ENCODE results near the gene CMIP.

CMIP gene

DNA sequence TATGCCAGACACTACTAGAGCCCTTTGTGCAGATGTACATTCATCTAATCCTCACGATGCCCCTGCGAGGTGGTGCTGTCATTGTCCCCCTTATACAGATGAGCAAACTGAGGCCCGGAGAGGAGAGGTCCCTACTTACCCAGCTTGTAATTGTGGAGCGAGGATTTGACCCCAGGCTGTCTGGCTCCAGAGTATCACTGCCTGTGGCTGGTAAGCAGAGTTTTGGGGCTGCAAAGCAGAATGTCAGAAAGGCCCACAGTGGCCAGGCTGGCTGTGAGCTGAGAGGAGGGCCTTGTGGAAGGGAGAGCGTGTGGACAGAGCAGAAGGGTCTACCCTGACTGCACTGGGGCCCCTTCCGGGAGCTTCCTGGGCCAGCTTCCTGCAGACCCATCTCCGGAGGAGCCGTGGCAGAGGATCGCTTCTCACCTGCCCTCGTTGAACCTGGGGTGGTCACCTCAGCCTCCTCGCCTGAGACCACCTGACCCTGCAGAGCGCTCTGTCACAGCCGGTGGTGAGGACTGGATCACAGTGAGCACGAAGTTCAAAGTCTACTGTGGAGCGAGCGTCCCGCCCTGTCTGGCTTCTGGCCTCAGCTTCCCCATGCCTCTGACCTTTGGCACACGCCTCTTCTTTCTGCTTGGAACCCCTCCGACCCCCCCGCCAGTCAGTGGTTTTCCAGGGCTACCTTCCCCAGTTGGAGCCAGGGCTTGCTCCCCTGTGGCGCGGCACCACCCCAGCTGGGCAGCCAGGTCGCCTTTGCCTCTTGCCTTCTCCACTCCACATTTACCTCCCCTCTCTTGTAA lies 12.1 kb downstream of the CMIP start:
- Mint-ChIP-seq H3K27me3 (ENCODE audit: low read depth) (no peaks in the 10 kb centered on the region), H3K4me1 (peaks cover 30% of the 10 kb centered on the region), H3K4me3 (peak overlapping the region in 1 of 3 experiments; percentile 29), H3K27ac (peak overlapping the region in 2 of 3 experiments; percentile 53 to 75), H3K36me3 (ENCODE audit: low read depth) (peaks cover 22% of the 10 kb centered on the region), H3K9me3 (no peaks in the 10 kb centered on the region)
- TF ChIP-seq CTCF (IDR thresholded peaks at IDR 0.05; ENCODE audit: unreplicated experiment in 3 of 3) = no peak

GRCh38 chr16:81457326-81458133 lies 12.9 kb downstream of the CMIP start:
- H3K36me3 Mint-ChIP-seq (ENCODE audit: low read depth) = peaks cover 22% of the 10 kb centered on the region
- TF ChIP-seq CTCF (IDR thresholded peaks at IDR 0.05; ENCODE audit: unreplicated experiment in 3 of 3) = no peak
- peak overlapping the region; percentile 53 to 75 (median 58) for H3K27ac Mint-ChIP-seq
- peaks cover 22% of the 10 kb centered on the region for H3K4me1 Mint-ChIP-seq
- H3K27me3 Mint-ChIP-seq (ENCODE audit: low read depth) = no peaks in the 10 kb centered on the region
- no peaks in the 10 kb centered on the region for H3K9me3 Mint-ChIP-seq
- H3K4me3 Mint-ChIP-seq = peak overlapping the region in 1 of 3 experiments; percentile 29

- H3K9me3 Mint-ChIP-seq = no peaks in the 10 kb centered on the region
- no peak overlapping the region for H3K4me3 Mint-ChIP-seq
- no peaks in the 10 kb centered on the region for H3K27me3 Mint-ChIP-seq (ENCODE audit: low read depth)
Measured at GRCh38 chr16:81458149-81458669, 13.6 kb downstream of the CMIP start.

DNA sequence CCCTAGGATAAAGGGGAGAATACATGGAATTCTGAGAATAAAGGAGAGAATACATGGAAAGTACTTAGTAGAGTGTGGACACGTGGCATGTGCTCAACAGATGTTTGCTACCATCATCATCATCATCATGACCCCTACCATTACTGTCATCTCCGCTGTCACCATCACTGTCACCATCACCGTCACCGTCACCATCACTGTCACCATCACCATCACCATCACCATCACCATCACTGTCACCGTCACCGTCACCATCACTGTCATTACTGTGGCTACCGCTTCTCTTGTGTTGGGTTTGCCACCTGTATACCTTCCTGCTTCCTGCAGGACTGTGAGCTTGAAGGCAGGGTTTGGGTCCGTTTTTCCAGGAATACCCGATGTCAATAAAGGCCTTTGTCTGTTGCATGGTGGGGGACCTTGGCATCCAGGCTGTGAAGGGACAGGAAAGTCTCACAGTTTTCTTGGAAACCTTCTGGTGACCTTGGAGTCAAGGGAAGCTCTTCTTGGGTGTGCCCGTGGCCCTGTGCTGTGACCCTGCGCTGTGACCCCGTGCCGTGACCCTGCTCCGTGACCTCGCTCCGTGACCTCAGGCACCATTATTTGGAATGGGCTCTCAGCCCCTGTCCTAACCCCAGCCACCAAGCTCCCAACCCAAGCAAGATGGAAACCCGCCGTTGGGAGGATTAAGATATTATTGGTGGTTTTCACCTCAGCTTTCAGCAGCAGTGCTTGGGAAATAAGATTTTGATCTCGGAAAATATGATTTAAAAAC lies 14.4 kb downstream of the CMIP start:
- TF ChIP-seq CTCF (IDR thresholded peaks at IDR 0.05; ENCODE audit: unreplicated experiment in 3 of 3) = no peak
- H3K36me3 Mint-ChIP-seq (ENCODE audit: low read depth) = peaks cover 22% of the 10 kb centered on the region
- H3K27ac Mint-ChIP-seq = peak overlapping the region in 1 of 3 experiments; percentile 30
- H3K4me1 Mint-ChIP-seq = peaks cover 16% of the 10 kb centered on the region
- H3K4me3 Mint-ChIP-seq = no peak overlapping the region
- H3K27me3 Mint-ChIP-seq (ENCODE audit: low read depth) = no peaks in the 10 kb centered on the region
- H3K9me3 Mint-ChIP-seq = no peaks in the 10 kb centered on the region

More at GRCh38 chr16:81458149-81458669, 13.6 kb downstream of the CMIP start:
- Mint-ChIP-seq H3K4me1 (peaks cover 16% of the 10 kb centered on the region), H3K27ac (peak overlapping the region; percentile 48 to 75 (median 58)), H3K36me3 (ENCODE audit: low read depth) (peaks cover 22% of the 10 kb centered on the region)
- no peak for TF ChIP-seq CTCF (IDR thresholded peaks at IDR 0.05; ENCODE audit: unreplicated experiment in 3 of 3)

DNA sequence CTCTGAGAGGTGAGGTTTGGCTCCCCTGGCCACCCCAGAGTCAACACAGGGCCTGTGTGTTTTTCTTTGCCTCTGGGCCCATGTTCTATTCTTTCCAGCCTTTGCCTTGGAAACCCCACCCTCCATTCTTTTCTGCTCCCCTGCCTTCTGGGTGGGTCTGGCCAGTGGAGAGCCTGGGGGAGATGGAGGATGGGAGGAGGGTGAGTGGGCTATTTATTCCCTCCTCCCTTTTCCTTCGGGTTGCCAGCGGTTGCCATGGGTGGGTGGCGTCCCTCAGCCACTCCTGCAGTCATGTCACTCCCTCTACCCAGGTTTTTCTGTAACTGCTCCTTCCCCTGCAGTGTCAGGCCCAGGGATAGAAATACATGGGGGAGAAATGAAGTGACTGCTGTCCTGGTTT lies 15.5 kb downstream of the CMIP start:
- H3K36me3 Mint-ChIP-seq (ENCODE audit: low read depth) = peaks cover 26% of the 10 kb centered on the region

More for the DNA sequence above, 15.5 kb downstream of the CMIP start:
- no peak for TF ChIP-seq CTCF (IDR thresholded peaks at IDR 0.05; ENCODE audit: unreplicated experiment in 3 of 3)
- Mint-ChIP-seq H3K27me3 (ENCODE audit: low read depth) (no peaks in the 10 kb centered on the region), H3K27ac (no peak overlapping the region), H3K4me1 (peaks cover 16% of the 10 kb centered on the region), H3K9me3 (no peaks in the 10 kb centered on the region), H3K4me3 (no peak overlapping the region)
